HG02571 (cell line): ENCODE data around the gene GLRX2.
"Not testable (repeated sequence)": the region's sequence is repeated elsewhere in the genome, so short reads cannot be mapped to it uniquely, and the experiment has no call there.

ENCODE experiments used
- ATAC-seq: cut with Tn5 transposase; IDR thresholded peaks from one replicate; pipeline ENCODE4 v1.9.1; 2021; ENCODE audit warnings: mild to moderate bottlenecking, moderate library complexity; ENCODE audit not compliant: unreplicated experiment

Gene GLRX2, protein sequence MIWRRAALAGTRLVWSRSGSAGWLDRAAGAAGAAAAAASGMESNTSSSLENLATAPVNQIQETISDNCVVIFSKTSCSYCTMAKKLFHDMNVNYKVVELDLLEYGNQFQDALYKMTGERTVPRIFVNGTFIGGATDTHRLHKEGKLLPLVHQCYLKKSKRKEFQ

GRCh38 chr1:193104907-193105820 is at the start of gene GLRX2:
Gene GLRX2 (minus strand): TSS chr1:193105414. CDS start chr1:193105382, 32 bp downstream.
- peak; percentile 93 for ATAC-seq

DNA sequence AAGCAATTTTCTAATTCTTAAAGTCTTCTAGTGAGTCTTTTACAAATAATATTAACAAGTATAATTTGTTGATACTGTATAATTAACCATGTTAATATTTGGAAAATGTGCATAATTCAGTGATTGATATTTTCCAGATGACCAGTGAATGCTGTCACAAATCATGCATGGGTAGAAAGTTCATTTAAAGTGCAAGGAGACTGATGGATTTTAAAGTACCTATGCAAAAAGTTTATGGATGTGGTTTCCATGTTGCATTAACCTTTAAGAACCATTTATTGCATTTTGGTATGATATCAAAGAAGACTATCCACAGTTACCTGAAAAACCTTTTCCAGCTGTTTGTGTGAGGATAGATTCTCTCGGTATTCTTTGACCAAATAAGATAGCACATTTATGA is 39.8 kb upstream of the GLRX2 start:
- no peak for ATAC-seq

- no peak for ATAC-seq
These were observed 39.2 kb upstream of the GLRX2 start for GRCh38 chr1:193144361-193144938.

- ATAC-seq = no peak
These were observed 38.1 kb upstream of the GLRX2 start for GRCh38 chr1:193143285-193143684.

DNA sequence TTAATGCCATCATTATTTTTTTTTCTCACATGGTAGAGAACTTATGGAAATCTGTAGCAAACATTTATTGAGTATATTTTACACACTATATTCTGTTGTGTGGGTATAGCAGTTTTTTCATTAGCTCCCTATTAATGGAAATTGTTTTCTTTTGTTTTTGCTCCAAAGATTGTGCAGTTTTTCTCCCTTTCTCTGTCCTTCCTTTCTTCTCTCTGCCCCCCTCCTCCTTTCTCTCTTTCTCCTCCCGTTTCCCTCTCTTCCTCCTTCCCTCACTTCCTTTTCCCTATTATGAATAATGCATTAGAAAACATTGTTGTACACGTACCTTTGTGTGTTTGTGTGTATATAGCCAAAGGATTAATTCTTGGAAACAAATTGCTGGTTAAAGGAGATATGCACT is 37.2 kb upstream of the GLRX2 start:
- ATAC-seq = no peak

DNA sequence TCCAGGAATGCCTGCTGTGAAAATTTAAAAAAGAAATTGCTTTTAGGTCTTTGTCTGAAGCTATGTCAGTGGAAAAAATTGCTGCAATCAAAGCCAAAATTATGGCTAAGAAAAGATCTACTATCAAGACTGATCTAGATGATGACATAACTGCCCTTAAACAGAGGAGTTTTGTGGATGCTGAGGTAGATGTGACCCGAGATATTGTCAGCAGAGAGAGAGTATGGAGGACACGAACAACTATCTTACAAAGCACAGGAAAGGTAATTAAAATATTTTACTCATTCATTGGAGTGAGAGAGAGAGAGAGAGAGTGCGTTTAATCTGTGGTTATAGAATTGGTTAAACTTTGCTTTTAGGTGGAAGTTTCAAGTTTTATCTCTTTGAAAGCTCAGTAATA is 36.6 kb upstream of the GLRX2 start:
- ATAC-seq = no peak

DNA sequence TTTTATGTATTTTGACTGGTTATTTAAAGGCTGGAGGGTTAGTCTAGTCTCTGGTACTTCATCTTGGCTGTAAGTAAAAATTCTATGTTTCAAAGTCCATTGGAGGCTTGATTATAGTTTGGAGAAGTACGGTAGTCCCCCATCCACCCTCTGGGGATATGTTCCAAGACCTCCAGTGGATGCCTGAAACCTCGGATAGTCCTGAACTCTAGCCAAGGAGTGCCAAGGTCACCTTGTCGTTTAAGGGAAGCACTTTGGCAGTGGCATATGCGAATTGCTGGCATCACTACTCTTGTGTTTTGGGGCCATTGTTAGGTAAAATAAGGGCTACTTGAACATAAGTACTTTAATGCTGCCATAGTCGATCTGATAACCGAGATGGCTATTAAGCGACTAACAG is 35.0 kb upstream of the GLRX2 start:
- ATAC-seq = no peak

DNA sequence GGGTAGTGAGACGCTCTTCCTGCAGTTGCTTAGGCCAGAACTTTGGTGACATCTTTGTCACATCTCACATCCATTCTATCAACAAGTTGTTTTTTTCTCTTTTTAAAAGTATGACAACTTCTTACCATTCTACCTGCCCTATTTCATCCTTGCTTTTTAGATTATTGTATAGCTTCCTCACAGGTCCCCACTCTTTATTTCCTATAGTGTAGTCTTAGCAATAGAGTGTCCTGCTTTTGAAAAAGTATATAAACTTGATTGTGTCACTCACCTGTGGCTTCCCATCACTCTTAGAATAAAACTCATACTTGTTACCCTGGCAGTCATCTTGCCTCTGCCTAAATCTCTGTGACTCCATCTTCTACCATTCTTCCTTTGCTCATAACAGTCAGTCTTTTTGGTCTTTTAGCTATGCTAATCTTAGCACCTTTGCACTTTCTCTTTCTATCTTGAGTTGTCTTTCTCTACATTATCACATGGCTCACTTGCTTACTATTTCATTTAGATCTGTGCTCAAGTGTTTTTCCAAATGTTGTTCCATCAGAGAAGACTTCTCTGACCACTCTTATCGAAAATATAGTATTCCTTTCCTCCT is 26.1 kb upstream of the GLRX2 start:
- ATAC-seq = no peak

GRCh38 chr1:193125369-193125768 is 20.2 kb upstream of the GLRX2 start:
- ATAC-seq = no peak

DNA sequence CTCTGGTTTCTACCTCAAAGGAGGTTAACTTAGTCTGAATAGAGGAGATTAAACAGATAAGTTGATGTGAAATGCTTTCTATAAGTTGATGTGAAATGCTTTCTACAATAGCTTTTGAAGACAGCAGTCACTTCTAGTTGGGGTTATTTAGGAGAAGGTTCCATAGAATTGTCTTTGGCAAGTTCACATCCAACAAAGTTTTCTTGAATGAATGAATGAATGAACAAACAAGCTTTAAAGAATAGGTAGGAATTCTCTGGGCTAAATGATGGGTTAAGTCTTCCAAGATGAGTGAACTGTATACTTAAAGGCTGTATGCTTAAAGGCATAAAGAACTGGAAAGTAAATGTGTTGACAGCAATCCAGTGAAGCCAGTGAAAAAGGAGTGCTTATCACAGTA is 18.5 kb upstream of the GLRX2 start:
- ATAC-seq = no peak

DNA sequence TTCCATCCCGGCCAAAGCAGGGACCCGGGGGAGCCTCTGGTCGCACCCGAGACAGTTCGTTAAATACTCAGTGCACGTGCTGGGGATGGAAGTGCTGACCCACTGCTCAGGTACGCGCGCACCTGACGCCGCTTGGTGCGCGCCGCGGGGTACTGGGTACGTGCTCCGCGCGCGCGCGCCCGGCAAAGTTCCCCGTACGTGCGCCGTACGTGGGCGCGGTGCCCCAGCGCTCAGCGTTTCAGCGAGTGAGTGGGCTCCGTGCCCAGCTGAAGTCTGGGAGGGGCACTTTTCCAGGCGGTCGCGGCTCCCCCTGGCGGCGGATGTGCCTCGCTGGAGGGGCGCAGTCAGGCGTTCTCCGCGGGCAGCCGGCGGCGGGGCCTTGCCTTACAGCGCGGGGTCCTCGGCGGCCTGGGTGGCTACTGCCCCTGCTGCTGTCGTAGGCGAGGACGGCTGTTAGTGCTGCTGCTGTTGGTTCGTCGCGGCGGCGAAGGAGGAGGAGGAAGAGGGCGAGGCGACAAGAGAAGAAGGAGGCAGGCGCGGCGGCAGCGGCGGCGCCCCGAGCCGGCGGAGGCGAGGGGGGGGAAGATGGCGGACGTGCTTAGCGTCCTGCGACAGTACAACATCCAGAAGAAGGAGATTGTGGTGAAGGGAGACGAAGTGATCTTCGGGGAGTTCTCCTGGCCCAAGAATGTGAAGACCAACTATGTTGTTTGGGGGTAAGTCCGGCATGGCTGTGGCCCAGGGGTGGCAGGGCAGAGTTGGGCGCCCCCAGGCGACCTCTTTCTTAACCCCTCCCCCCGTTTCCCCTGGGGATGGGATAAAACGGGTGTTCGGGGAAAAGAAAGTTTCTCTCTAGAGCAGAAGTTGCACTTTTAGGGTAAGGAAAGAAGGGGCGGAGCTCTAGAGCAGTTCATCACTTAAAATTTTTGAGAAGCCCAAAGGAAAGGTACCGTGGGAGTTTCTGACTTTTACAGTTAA is 16.7 kb upstream of the GLRX2 start, which contains the start of gene CDC73:
Gene CDC73 (plus strand): TSS at position 416 of the 978 bp plus-strand sequence. CDS start 170 bp downstream, at position 586.
- peak; percentile 93 for ATAC-seq

- ATAC-seq = no peak
These were observed 15.5 kb upstream of the GLRX2 start for GRCh38 chr1:193120604-193121166.

GRCh38 chr1:193118803-193119730 is 13.9 kb upstream of the GLRX2 start:
- no peak for ATAC-seq

DNA sequence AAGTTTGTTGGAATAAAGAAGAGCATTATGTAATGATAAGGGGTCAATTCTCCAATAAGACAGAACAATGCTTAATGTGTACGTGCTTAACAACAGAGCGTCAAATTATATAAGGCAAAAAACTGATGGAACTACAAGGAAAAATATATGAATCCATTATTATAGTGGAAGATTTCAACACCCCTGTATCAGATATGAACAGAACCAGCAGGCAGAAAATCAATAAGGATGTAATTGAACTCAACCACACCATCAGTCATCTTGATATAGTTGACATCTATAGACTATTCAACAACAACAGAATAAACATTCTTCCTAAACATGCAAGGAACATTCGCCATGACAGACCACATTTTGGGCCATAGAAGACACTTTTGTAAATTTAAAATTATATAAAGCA is 13.0 kb upstream of the GLRX2 start:
- ATAC-seq = no peak

DNA sequence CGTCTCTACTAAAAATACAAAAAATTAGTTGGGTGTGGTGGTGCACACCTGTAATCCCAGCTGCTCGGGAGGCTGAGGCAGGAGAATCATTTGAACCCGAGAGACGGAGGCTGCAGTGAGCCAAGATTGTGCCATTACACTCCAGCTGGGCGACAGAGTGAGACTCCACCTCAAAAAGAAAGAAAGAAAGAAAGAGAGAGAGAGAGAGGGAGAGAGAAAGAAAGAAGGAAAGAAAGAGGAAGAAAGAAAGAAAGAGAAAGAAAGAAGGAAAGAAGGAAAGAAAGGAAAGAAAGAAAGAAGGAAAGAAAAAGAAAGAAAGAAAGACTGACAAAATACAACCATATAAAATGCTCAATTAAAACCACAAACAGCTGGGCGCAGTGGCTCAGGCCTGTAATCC is 12.0 kb upstream of the GLRX2 start:
- not testable (repeated sequence) for ATAC-seq

GRCh38 chr1:193115629-193116227 is 10.5 kb upstream of the GLRX2 start:
- no peak for ATAC-seq

DNA sequence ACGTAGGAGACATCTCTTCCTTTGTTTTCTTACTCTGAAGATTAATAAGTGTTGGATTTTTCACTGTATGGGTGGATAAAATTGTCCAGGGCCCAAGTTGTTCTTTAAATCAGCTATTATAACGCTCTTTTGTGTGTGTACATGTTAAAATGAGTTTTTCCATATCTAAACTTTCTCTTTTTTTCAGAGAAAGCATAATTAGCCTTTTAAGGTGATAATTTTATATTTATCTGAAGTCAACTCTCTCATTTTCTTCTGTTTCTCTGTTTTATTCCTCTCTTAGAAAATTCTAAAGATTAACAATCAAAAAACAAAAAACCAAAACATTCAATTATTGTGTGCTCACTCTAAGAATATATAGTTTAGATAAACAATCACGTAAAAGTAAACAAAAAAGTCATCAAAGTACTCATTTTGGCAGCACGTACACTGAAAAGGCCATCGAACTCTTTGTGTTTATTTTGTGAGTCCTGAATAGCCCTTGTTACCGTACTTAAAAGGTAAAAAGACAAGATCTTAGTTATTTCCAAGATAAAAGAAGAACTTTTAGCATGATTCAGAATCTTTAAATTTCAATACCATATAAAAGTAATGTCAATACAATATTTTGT is 9.4 kb upstream of the GLRX2 start:
- no peak for ATAC-seq

GRCh38 chr1:193113992-193114332 is 8.7 kb upstream of the GLRX2 start:
- no peak for ATAC-seq
